Activated T-cell treated with anti-CD3 and anti-CD28 coated beads, Interleukin-2, amount 50 U/mL, for 1 hour (primary cell): Measurements from ENCODE around the gene SEPTIN11.
"Not testable (repeated sequence)": the region's sequence is repeated elsewhere in the genome, so short reads cannot be mapped to it uniquely, and the experiment has no call there.

ENCODE experiments used
- DNase-seq: peaks from one replicate; pipeline ENCODE4 v3.0.0-alpha.2; 2020

The SEPTIN11 gene

GRCh38 chr4:76952656-76953582 is 3.4 kb downstream of the SEPTIN11 start:
- DNase-seq, result no peak

GRCh38 chr4:76953956-76954355 is 4.4 kb downstream of the SEPTIN11 start:
- DNase-seq, result no peak

GRCh38 chr4:76954489-76954888 is 4.9 kb downstream of the SEPTIN11 start:
- DNase-seq, result no peak

GRCh38 chr4:76955182-76955581 is 5.6 kb downstream of the SEPTIN11 start:
- no peak for DNase-seq

- no peak for DNase-seq
Observed at GRCh38 chr4:76957004-76957738, 7.6 kb downstream of the SEPTIN11 start.

- no peak for DNase-seq
Observed at GRCh38 chr4:76958891-76959290, 9.3 kb downstream of the SEPTIN11 start.

GRCh38 chr4:76960014-76960413 is 10.5 kb downstream of the SEPTIN11 start:
- no peak for DNase-seq

- no peak for DNase-seq
Observed at GRCh38 chr4:76962406-76963130, 13.0 kb downstream of the SEPTIN11 start.

- no peak for DNase-seq
Observed at GRCh38 chr4:76963131-76963750, 13.7 kb downstream of the SEPTIN11 start.

- not testable (repeated sequence) for DNase-seq
Observed at GRCh38 chr4:76963927-76964326, 14.4 kb downstream of the SEPTIN11 start.

- DNase-seq, result no peak
Observed at GRCh38 chr4:76964769-76965168, 15.2 kb downstream of the SEPTIN11 start.

GRCh38 chr4:76965866-76966579 is 16.5 kb downstream of the SEPTIN11 start:
- DNase-seq, result no peak

GRCh38 chr4:76968937-76969336 is 19.4 kb downstream of the SEPTIN11 start:
- no peak for DNase-seq

- no peak for DNase-seq
Observed at GRCh38 chr4:76969495-76969894, 19.9 kb downstream of the SEPTIN11 start.

- DNase-seq, result no peak
Observed at GRCh38 chr4:76969941-76970529, 20.5 kb downstream of the SEPTIN11 start.

GRCh38 chr4:76972306-76972705 is 22.8 kb downstream of the SEPTIN11 start:
- DNase-seq, result no peak

GRCh38 chr4:76974150-76974549 is 24.6 kb downstream of the SEPTIN11 start:
- DNase-seq, result no peak

GRCh38 chr4:76977113-76977512 is 27.6 kb downstream of the SEPTIN11 start:
- DNase-seq, result no peak

GRCh38 chr4:76977736-76978350 is 28.3 kb downstream of the SEPTIN11 start:
- no peak for DNase-seq

- DNase-seq, result no peak
Observed at GRCh38 chr4:76979236-76979635, 29.7 kb downstream of the SEPTIN11 start.

GRCh38 chr4:76980261-76980660 is 30.7 kb downstream of the SEPTIN11 start:
- DNase-seq, result no peak
